ENCODE results near the gene SETBP1.
A peak's percentile ranks its signal among the peaks of the same experiment; 100 is the strongest.
"Not testable (repeated sequence)": the region's sequence is repeated elsewhere in the genome, so short reads cannot be mapped to it uniquely, and the experiment has no call there.

Gene SETBP1

DNA sequence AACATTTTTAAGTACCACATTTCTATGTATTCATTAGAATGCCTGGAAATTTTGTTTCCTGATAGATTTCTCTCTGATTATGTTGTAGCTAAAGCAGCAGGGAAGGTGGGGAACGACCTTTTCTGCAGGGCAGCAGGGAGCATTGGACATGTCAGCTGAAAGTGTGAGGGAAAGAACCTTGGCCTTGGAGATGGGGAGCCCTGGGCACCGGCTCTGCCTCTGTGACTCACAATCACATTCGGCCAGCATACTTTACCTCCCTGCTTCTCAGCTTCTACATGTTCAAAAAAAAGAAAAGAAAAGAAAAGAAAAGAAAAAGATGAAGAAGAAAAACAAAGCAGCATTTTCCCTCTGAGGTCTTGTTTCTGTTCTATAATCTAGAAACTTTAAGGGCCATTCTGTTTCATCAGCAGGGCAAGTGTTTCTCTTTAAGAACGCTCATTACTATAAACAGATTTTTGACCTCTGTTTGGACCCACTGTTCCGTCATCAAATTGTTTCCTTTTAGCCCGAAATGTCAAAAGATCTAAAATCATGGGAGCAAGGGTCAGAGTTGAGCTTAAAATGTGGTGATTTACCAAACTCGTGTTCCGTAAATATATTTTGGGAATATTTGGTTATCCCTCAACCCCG, 27.9 kb downstream of the SETBP1 start:
- no peak for DNase-seq

DNA sequence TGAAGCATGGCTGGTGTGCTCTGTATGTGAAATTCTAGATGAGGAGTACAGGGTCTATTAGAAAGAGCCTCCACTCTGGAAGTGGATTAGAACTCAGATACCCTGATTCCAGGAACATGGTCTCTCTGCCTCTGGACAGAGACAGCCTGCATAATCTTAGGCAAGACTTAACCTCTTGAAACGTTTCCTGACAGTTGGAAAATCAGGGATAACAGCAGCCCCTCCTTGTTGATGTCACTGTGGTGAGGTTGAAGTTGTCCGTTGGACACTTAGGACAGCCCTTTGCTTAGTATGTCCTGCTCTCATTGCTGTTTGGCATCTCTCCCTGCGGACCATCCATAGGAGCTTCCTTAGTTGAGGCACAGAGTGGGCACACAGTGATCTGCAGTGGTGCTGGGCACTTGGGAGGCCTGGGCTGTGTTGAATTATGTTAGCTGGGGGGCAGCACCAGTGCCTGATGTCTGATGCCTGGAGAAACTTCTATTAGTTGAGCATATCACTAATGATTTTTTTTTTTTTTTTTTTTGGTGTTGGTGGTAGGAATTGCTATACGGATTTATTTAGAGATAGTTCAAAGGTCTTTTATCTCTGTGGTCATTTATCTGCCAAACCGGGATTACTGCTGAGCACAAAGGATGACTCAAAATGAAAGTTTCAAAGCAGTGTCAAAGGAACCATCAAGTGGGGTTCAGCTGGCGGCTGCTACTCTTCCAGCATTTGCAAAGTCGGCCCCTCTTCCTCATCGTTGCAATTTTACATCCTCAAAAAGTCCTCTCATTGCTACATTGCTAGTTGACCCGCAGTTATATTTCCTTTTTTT, 28.8 kb downstream of the SETBP1 start:
- DNase-seq, result no peak

DNA sequence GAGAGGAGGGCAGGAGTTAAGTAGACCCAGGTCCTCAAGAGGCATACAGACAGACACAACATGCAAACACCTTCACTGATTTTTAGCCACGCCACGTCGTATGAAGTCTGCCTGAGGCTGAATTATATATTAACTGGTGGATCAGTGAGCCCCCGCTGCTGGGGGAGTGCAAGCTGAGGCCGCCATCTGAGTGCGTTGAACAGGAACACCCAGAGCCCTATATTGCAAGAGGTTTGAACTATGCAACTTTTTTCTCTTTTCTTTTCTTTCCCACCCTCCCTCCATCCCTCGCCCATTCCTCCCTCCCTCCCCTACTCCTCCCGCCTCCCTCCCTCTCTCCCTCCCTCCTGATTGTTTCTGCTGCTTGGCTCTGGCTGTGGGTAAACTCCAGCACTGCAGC, 30.2 kb downstream of the SETBP1 start:
- DNase-seq, result no peak

DNA sequence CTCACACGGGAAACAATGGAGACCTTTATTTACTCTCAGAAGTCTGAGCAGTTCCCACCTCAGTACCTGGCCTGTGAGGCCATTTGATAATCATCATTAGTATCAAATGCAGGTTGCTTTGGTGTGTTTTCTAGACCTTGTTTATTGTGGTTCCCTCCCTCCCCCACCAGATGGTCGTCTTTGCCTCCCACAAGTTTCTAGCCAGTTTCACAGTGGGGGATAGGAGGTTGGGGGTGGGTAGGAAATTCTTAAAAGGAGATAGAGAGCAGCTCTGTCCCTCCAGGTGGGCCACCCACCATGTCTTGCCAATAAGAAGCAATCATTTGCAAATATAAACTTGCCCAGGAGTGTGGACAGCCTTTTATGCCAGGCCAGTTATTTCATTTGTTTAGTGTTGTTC, 31.3 kb downstream of the SETBP1 start:
- DNase-seq, result no peak

DNA sequence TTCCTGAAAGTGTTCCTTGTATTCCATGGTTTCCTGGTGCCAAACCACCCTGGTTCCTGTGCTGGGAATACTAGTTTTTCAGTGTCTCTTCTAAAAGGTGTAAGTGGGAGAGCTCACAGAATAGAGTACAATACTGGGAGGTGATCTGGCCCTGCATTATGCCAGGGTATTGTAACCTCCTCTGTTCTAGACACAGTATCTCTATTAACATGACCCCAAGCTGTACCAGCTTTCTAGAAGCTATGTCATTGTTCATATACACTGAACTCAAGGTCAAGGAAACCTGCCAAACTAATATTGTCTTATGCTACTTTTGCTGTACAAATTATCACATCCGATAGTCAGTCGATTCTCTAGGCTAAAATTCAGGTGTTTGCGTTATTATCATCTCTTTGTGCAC, 32.7 kb downstream of the SETBP1 start:
- DNase-seq, result no peak

DNA sequence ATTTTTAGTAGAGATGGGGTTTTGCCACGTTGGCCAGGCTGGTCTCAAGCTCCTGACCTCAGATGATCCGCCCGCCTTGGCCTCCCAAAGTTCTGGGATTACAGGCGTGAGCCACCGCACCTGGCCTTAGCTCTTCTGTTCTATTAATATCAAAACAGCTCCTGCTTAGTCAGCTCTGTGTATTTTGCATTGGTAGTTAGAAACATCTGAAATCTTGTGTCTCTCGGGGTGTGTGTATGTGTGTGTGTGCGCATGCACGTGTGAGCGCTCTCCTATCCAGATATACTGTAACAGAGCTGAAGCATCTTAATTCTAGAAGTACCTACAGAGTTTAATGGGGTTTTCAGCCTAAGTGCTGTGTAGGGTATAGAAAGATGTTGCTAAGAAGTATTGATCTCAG, 33.7 kb downstream of the SETBP1 start:
- DNase-seq, result no peak

DNA sequence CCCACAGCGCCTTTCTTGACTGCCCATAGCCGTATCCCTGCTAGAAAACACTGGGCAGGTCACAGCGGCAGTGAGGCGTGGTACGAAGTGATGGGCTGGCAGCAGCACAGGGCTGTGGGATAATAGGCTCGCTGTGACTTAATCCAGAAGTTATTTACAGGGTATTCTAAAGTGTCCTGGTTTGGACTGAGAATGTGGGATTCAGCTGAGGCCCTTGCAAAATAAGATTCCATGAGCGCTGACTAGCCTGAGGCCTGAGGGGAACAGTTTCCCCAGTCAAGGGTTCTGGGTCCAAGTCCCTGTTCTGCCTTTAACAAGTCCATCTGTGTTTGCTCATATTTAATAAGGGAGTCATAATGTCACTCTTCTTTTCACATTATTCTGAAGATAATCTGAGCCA, 34.6 kb downstream of the SETBP1 start:
- DNase-seq, result no peak

DNA sequence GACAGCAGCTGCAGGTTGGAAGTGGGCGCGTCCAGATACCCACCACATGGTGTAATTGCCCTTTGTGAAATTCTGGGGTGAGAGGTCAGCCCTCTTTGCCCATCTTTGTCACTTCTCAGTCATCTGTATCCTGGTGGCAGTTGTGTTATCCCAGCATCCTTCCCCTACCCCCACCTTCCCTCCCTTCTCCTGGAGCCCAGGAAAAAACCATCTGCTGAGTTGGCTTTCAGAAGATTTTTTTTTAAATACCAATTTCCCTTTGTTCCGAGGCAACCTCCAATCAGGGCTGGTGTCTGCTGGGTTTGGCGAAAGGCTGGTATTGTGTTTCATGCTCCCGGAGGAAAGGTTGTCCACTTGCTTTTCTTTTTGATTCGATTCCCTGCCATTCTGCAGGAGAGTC, 35.2 kb downstream of the SETBP1 start:
- DNase-seq, result no peak

DNA sequence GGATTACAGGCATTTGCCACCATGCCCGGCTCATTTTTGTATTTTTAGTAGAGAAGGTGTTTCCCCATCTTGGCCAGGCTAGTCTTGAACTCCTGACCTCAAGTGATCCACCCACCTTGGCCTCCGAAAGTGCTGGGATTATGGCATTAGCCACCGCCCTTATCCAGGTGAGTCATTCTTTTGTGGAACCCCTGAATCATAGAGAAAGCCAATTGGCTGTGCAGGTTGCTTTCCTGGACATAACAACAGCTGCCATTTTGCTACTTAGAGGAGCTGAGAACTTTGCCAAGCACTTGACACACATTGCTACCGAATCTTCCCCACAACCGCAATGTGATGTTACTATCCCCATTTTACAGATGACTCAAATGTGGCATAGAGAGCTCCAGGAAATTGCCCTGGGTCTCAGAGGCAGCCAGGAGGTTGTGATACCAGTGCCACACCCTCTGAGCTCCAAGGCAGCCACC, 36.0 kb downstream of the SETBP1 start:
- no peak for DNase-seq

DNA sequence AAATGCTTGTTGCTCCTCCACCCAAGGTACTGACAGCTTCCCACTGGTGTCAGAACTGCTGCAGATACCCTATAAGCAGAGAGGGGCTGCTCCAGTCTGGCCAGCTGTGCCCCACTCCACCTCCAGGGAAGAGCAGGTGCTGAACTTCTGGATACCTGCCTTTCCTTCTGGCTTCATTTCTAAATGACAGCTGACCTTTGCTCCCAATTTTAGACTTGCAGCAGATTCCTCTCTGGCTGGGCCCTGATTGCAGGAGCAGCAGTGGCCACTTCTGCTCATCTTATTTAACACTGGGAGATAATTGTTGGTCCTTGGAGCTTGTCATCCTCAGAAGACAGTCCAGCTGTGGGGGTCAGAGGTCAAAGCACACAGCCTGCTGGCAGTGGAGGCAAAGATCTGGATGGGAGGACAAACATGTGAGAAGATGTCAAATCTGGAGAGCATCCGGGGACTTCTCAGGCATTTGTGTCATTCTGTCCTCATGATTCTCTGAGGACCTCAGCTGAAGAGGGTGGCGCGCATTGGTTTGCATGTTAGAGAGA, 38.9 kb downstream of the SETBP1 start:
- no peak for DNase-seq

DNA sequence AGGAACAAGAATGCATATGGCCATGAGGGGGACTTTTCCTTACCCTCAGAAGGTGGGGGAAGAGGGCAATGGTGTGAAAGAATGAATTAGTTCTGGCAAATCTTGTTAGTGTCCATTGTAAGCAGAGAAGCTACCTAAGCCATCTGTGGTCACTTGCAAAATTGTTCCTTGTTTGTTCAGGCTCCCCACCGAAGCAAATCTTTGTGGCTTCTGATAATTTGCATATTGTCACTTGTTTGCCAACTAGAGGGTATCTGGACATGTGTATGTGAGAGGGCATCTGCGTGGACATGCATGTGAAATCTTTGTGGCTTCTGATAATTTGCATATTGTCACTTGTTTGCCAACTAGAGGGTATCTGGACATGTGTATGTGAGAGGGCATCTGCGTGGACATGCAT, 41.1 kb downstream of the SETBP1 start:
- not testable (repeated sequence) for DNase-seq

DNA sequence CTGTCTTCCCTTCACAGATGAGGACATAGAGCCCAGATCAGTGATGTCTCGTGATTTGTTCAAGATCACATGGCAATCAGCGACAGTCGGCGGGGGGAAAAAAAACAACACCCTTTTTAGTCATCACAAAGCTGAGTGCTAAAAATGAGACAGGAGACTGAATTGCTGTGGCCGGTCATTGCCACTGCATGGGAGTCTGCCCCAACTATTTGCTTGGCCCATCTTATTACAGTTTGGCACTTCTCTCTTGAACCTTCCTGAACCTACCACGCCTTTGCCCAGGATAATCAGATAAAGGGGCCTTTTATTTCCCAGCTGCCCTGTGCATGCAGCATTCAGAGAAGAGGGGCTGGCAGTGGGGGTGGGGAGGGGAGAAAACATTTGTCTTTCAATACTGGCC, 42.7 kb downstream of the SETBP1 start:
- DNase-seq, result no peak

DNA sequence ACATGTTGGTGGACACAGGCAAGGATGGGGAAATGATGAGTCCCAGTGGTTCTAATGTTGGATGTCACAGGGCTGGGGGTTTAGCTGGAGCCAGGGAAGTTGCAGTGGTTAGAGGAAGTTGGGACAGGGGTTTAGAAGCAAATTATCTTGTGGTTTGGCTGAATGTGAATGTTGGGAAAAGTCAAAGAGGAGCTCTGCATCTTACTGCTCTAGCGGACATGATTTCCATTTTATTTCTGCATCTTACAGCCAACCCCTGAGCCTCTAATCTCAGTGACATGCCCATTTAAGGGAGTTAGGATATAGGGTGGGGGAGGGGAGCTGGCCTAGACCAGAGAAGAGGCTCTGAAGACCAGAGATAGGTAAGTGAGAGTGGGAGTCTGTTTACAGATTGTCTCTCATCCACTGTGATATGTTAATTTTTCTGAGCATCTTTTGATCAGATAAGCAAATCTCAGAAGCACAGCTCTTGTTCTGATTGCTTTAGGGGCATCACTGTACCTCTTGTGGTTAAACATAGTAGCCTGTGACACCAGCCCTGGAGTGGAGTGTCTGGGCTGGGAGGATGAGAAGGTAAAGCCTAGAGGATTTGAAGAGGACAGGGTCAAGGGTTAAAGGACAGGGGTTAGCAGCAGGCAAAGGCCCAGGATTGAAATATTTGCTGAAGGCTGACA, 43.6 kb downstream of the SETBP1 start:
- no peak for DNase-seq

DNA sequence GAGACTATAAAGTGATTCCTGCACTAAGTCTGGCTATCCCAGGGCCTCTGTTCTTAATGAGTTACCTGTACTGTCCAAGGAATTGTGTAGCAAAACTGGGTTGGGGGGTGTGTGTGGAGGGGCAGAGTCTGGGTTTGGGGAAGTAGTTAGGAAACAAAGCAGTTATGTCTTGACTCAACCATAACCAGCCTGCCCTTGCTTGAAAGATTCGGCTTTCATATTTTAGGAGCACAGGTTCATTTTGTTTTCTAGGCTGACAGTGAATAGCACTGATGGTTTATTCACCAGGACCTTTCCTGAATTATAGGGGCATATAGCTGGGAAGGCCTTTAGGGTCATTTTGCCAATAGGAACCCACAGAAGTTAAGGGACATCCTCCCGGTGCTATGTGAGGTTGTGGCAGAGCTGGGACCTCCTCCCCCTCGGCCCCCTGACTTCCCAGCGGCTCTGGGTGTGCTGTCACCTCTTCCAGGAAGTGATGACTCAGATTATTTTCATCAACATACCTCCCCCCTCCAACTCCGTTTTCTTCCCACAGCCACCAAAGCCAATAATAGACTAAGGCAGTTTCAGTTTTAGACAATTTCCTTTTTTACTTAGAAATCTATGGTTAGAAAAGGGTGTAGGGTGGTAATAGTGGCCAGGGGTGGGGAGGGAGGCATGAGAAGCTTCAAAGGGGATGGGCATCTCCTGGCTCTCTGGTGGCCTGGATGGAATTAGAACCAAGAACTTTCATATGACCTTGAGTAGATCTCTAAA, 44.8 kb downstream of the SETBP1 start:
- peak; percentile 9 to 29 (median 10) for DNase-seq

DNA sequence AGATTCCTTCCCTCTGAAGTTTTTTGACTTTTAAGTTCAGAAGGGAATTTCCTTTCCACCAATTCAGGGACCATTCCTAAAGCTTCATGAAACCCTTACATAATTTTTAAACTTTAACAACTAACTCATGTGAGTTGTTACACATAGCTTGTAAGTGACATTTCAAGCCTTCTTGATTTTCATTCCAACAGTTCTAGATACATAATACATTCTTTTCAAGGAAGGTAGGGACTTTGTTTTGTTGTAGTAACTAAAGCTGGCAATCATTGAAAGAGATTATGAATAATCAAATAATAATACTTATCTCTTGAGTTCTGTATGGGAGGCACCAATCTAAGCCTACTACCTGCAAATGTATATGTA, 45.4 kb downstream of the SETBP1 start:
- no peak for DNase-seq

DNA sequence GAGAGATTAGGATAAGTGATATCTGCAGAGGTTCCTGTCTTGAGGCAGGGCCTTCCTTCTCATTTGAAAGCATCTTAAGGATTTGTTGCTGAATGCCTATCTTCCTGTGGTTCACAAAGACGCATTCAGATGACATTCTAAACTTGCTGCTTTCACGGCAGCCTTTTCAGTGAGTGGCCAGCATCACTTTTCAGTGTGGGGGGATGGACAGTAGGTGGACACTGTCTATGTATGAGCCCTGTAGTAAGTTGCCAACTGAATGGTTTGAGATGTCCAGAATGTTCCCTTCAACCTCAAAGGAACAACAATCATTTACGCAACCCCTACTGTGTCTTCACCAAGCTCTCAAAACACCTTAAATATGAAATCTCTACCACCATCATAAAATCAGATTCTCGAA, 46.6 kb downstream of the SETBP1 start:
- no peak for DNase-seq

DNA sequence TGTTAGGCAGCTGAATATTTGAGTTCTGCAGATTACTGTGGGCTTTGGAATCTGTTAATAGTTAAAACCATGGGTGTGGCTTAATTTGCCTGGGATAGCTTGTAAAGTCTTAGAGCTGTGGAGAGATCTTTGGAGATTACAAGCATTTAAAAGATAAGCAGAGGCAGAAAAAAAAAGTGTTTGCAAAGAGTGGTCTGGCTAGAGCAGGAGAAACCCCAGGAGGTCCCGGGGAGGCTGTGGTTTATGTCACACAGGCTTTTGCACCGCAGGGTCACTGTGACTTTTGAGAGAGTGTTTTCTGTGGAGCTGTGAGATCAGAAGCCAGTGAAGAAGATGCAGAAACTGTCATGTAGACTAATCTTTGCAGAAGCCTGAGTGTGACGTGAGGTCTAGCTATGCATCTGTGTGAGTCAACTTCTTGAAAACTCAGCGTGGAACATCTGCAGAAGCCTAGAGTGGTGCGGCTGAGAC, 49.0 kb downstream of the SETBP1 start:
- no peak for DNase-seq

DNA sequence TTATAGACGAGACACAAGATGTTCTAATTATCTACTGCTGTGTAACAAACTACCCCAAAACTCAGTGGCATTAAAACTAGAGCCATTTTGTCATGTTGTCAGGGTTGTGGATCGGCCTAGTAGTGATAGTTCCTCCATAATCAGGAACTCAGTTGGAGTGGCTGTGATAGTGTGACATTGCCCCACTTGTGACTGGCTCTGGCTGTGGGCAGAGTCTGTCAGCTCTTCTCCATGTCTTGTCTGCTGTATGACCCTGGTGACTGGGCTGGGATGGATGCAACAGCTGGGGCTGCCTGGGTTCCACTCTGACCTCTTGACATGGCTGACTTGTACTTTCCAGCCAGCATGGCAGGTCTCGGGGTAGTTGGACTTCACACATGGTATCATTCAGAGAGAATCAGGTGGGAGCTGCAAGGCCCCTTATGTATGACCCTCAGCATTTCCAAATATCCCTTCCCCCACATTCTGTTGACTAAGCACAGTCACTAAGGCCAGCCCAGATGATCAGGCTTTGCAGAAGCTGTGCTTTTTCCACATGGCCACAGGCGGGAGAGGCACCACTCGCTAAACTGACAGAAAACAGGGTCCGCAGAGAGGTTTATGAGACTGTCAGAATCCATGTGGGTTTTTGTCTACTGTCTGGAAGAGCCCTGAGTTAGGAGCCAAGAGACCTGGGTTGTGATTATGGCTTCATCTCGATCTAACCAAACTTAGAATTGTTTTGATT, 50.3 kb downstream of the SETBP1 start:
- DNase-seq, result no peak

DNA sequence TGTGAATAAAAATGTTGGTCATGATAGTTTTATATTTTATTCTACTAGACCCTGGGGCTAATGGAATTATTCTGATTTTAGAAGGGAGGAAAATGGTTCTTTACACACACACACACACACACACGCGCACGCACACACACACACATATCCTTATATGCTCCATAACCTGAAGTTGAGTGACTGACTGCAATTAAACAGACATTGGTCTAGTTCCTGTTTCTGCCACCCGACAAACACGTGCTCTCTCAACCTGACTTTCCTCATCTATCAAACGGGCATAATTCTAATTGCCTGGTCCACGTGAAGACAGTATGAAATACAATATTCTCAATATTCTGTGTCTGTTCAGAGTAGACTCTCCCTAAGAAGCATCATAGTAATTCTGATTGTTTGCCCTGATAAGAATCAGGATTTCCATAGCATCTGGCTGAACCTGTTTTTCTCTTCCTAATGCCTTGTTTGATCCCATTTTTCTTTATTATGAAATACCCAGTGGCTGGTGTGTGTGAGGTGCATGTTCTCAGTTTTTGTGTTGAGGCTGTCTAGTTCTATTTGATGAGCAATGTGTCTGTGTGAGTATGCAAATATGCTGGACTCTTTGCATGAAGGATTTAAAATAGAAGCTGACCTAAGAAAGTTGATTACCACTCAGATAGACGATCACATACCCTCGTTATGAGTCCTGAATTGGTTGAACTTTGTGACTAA, 51.0 kb downstream of the SETBP1 start:
- no peak for DNase-seq

DNA sequence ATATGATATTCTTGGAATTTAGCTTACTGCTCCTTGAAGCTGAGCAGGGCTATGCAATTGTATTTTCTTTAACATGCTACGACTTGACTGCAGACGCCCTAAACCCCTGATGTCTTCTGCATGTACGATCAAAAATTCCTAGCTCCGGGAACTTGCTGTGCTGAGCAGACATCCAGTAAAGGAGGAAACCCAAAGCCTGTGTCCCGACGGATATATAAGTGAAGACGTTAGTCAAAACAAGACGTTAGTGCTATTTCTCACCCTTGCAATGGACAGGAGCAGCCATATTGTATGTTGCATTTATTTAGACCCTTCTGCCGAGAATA, 51.5 kb downstream of the SETBP1 start:
- DNase-seq, result no peak

DNA sequence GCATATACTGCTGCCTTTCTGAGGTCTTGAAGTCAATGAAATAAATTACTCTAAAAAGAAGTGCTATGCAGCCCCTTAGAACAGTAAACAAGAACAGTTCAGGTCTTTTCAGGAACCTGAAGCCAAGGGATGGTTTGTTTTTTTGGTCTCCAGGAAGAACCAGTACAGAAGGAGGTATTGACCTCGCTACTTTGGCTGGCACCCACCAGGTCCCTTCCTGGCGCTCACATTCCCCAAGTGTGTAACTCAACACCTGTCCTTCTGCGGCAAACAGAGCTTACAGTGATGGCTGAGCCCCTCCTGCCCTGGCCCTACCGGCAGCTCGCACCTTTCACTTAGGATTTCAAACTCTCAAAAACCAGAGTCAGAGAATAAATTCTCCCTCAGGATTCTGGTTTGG, 51.9 kb downstream of the SETBP1 start:
- no peak for DNase-seq
